WTC11 (cell line): ENCODE measurements around the gene ACBD4. TPM values are rescaled to one million over a fixed set of nuclear protein-coding genes. Genes with fewer than 3 reads are reported as not detected.
A peak's percentile ranks its signal among the peaks of the same experiment; 100 is the strongest.

Experiments
- ATAC-seq: fragments of 200-7000 bp; cut with Tn5 transposase; 2 replicates; pipeline ENCODE4 v1.10.0; 2021; ENCODE audit warnings: mild to moderate bottlenecking, moderate library complexity
- CTCF ChIA-PET: fragments of 300-600 bp; sonication (Branson Sonifier 250); formaldehyde crosslinking; loops from one replicate; lab custom pipeline; 2021; ENCODE audit warnings: antibody characterized with exemption; lab: Charles Lee
- POLR2A ChIA-PET: fragments of 350-600 bp; sonication (Branson Sonifier 250); formaldehyde crosslinking; loops from one replicate; lab custom pipeline; 2021; ENCODE audit warnings: antibody characterized with exemption; lab: Charles Lee
- DNase-seq: peaks from one replicate; pipeline ENCODE4 v3.0.0; 2021; ENCODE audit warnings: low spot score
- H3K27ac Mint-ChIP-seq: 2 replicates; pipeline ENCODE4 v1.8.0; 2021; ENCODE audit warnings: mixed read lengths
- H3K27me3 Mint-ChIP-seq: 2 replicates; pipeline ENCODE4 v1.8.0; 2021; ENCODE audit warnings: low read depth, mild to moderate bottlenecking, moderate library complexity, mixed read lengths
- H3K36me3 Mint-ChIP-seq: 2 replicates; pipeline ENCODE4 v1.8.0; 2021; ENCODE audit warnings: mixed read lengths
- H3K4me1 Mint-ChIP-seq: 2 replicates; pipeline ENCODE4 v1.8.0; 2022; ENCODE audit warnings: mixed read lengths
- H3K4me3 Mint-ChIP-seq: 2 replicates; pipeline ENCODE4 v1.8.0; 2021; ENCODE audit warnings: mild to moderate bottlenecking, moderate library complexity, mixed read lengths
- H3K9me3 Mint-ChIP-seq: 2 replicates; pipeline ENCODE4 v1.8.0; 2021; ENCODE audit warnings: mixed read lengths
- AR ChIP-seq: fragments of 250-450 bp; sonication (Bioruptor Pico); IDR thresholded peaks from 2 replicates; pipeline ENCODE4 v1.9.0; 2021; ENCODE audit warnings: mild to moderate bottlenecking
- ATF1 ChIP-seq: sonication (generic); formaldehyde crosslinking; IDR thresholded peaks from 2 replicates; pipeline ENCODE4 v1.8.1; 2023; ENCODE audit warnings: mild to moderate bottlenecking, moderate library complexity, missing genetic modification reagents
- ATF2 ChIP-seq: sonication (generic); formaldehyde crosslinking; IDR thresholded peaks from 2 replicates; pipeline ENCODE4 v1.8.1; 2022; ENCODE audit warnings: low read depth, missing genetic modification reagents, borderline replicate concordance
- CDX4 ChIP-seq: fragments of 250-450 bp; sonication (Bioruptor Pico); IDR thresholded peaks from 2 replicates; pipeline ENCODE4 v1.9.0; 2021; ENCODE audit warnings: moderate library complexity, mild to moderate bottlenecking, inconsistent platforms, borderline replicate concordance
- CTCF ChIP-seq: fragments of 200-600 bp; IDR thresholded peaks from 2 replicates; pipeline ENCODE4 v1.8.0; 2022; ENCODE audit warnings: antibody characterized with exemption
- FOXK1 ChIP-seq: sonication (generic); formaldehyde crosslinking; IDR thresholded peaks from 2 replicates; pipeline ENCODE4 v1.8.0; 2022; ENCODE audit warnings: mild to moderate bottlenecking, moderate library complexity, missing genetic modification reagents
- JAZF1 ChIP-seq: fragments of 250-450 bp; sonication (Bioruptor Pico); IDR thresholded peaks from 2 replicates; pipeline ENCODE4 v1.9.0; 2021; ENCODE audit warnings: moderate library complexity, mild to moderate bottlenecking, inconsistent platforms
- JUN ChIP-seq: sonication (generic); formaldehyde crosslinking; IDR thresholded peaks from 2 replicates; pipeline ENCODE4 v1.8.0; 2023; ENCODE audit warnings: mild to moderate bottlenecking, missing genetic modification reagents
- MLX ChIP-seq: sonication (generic); formaldehyde crosslinking; IDR thresholded peaks from 2 replicates; pipeline ENCODE4 v1.8.1; 2023; ENCODE audit warnings: mild to moderate bottlenecking, missing genetic modification reagents, moderate library complexity
- NFE2L1 ChIP-seq: sonication (generic); formaldehyde crosslinking; IDR thresholded peaks from 2 replicates; pipeline ENCODE4 v1.8.1; 2023; ENCODE audit warnings: missing genetic modification reagents
- NR2C2 ChIP-seq: sonication (generic); formaldehyde crosslinking; IDR thresholded peaks from 2 replicates; pipeline ENCODE4 v1.8.0; 2022; ENCODE audit warnings: mild to moderate bottlenecking, missing genetic modification reagents
- OVOL2 ChIP-seq: fragments of 250-450 bp; sonication (Bioruptor Pico); IDR thresholded peaks from 2 replicates; pipeline ENCODE4 v1.9.0; 2021; ENCODE audit warnings: mild to moderate bottlenecking, borderline replicate concordance
- RELA ChIP-seq: sonication (generic); formaldehyde crosslinking; IDR thresholded peaks from 2 replicates; pipeline ENCODE4 v1.8.1; 2022; ENCODE audit warnings: missing genetic modification reagents, mild to moderate bottlenecking, borderline replicate concordance
- RORB ChIP-seq: fragments of 250-450 bp; sonication (Bioruptor Pico); IDR thresholded peaks from 2 replicates; pipeline ENCODE4 v1.9.0; 2021; ENCODE audit warnings: mild to moderate bottlenecking
- SOX15 ChIP-seq: fragments of 250-450 bp; sonication (Bioruptor Pico); IDR thresholded peaks from 2 replicates; pipeline ENCODE4 v1.9.0; 2021; ENCODE audit warnings: mild to moderate bottlenecking
- ZMAT4 ChIP-seq: fragments of 250-450 bp; sonication (Bioruptor Pico); IDR thresholded peaks from 2 replicates; pipeline ENCODE4 v1.9.0; 2021; ENCODE audit warnings: mild to moderate bottlenecking
- ZNF512 ChIP-seq: sonication (generic); formaldehyde crosslinking; IDR thresholded peaks from 2 replicates; pipeline ENCODE4 v1.8.1; 2022; ENCODE audit warnings: missing genetic modification reagents, borderline replicate concordance
- total RNA-seq: library from RNA; stranded (reverse); gene quantifications from 3 replicates; pipeline ENCODE4 v1.2.3, GENCODE V29; 2021

Gene ACBD4
- total RNA-seq, 1 experiment from 2014 or later = 12.7 TPM

GRCh38 chr17:45121055-45121454 lies 14.4 kb upstream of the ACBD4 start:
- CTCF ChIA-PET = interaction anchor here (0.6 to 3.1 kb wide), 5 partner anchors 11 to 327 kb away, joined by 3 to 27 read pairs (median 3); partner anchors contain the start of genes ACBD4 and PLCD3
- H3K4me3 Mint-ChIP-seq = no peak overlapping the region

GRCh38 chr17:45123076-45123770 lies 12.3 kb upstream of the ACBD4 start:
- H3K4me3 Mint-ChIP-seq = no peak overlapping the region
- peaks cover 11% of the 10 kb centered on the region for H3K4me1 Mint-ChIP-seq
- 0 out of 2 replicates have a peak overlapping the region, but pooled peaks have one; percentile 18 for H3K27ac Mint-ChIP-seq
- ATAC-seq (no peak), DNase-seq (no peak)
- no peaks in the 10 kb centered on the region for H3K36me3 Mint-ChIP-seq
- no peaks in the 10 kb centered on the region for H3K27me3 Mint-ChIP-seq
- POLR2A ChIA-PET = no interaction called here
- no peaks in the 10 kb centered on the region for H3K9me3 Mint-ChIP-seq
- CTCF ChIA-PET = interaction anchor here (0.5 to 2.4 kb wide), 3 partner anchors 10 to 412 kb away, joined by 3 to 17 read pairs (median 3); partner anchors contain the start of gene ACBD4
- TF ChIP-seq CDX4 (CRISPR knock-in tag) (no peak), JUN (CRISPR knock-in tag) (no peak), NR2C2 (CRISPR knock-in tag) (no peak), ZMAT4 (no peak), ATF2 (CRISPR knock-in tag) (no peak), CTCF (no peak), OVOL2 (CRISPR knock-in tag) (no peak), ATF1 (CRISPR knock-in tag) (no peak)

More at GRCh38 chr17:45121055-45121454, 14.4 kb upstream of the ACBD4 start:
- Mint-ChIP-seq H3K36me3 (no peaks in the 10 kb centered on the region), H3K4me1 (peaks cover 6% of the 10 kb centered on the region; the same call in 1 of the 2 replicates), H3K27ac (no peak overlapping the region), H3K27me3 (no peaks in the 10 kb centered on the region)
- no peak for DNase-seq
- POLR2A ChIA-PET = no interaction called here
- peak; percentile 18; the same call in 1 of the 2 replicates for ATAC-seq
- TF ChIP-seq MLX (CRISPR knock-in tag) = no peak
- TF ChIP-seq NFE2L1 (CRISPR knock-in tag) = no peak
- TF ChIP-seq, all 79 proteins: peak for 0
- H3K9me3 Mint-ChIP-seq = no peaks in the 10 kb centered on the region

GRCh38 chr17:45123930-45124796 lies 11.3 kb upstream of the ACBD4 start:
- POLR2A ChIA-PET = no interaction called here
- DNase-seq = no peak
- Mint-ChIP-seq H3K27ac (peak overlapping the region; percentile 65; the same call in 1 of the 2 replicates), H3K27me3 (no peaks in the 10 kb centered on the region), H3K4me3 (no peak overlapping the region), H3K4me1 (peaks cover 11% of the 10 kb centered on the region), H3K9me3 (no peaks in the 10 kb centered on the region), H3K36me3 (no peaks in the 10 kb centered on the region)
- CTCF ChIA-PET = interaction anchor here (0.6 to 2.4 kb wide), 2 partner anchors 9 to 11 kb away, joined by 3 to 17 read pairs; partner anchors contain the start of gene ACBD4
- ATAC-seq = peak; percentile 25
- no peak for TF ChIP-seq RELA (CRISPR knock-in tag)
- no peak for TF ChIP-seq ZNF512 (CRISPR knock-in tag)
- TF ChIP-seq AR (CRISPR knock-in tag) = no peak
- no peak for TF ChIP-seq JAZF1
- no peak for TF ChIP-seq SOX15
- TF ChIP-seq FOXK1 (CRISPR knock-in tag) = no peak
- no peak for TF ChIP-seq RORB (CRISPR knock-in tag)
